RWPE1 (cell line): ENCODE results near the gene PDE7B.

Experiments used
- CTCF ChIA-PET: fragments of 350-600 bp; sonication (Branson Sonifier 250); formaldehyde crosslinking; extraction: SDS; loops from one replicate; lab custom pipeline; 2021; lab: Yijun Ruan, JAX
- POLR2A ChIA-PET: fragments of 400-600 bp; formaldehyde crosslinking; extraction: SDS; loops from one replicate; lab custom pipeline; 2020; ENCODE audit warnings: antibody characterized with exemption; ENCODE audit not compliant: low non-redundant PET; lab: Yijun Ruan, JAX
- DNase-seq: peaks from one replicate; pipeline ENCODE4 v3.0.0; 2012; ENCODE audit warnings: low spot score
- H3K27ac ChIP-seq: fragments of 450-650 bp; 2 replicates; pipeline ENCODE4 v1.5.1; 2017
- CTCF ChIP-seq: fragments of 450-650 bp; conservative IDR thresholded peaks from 2 replicates; pipeline ENCODE4 v1.5.1; 2017; ENCODE audit warnings: low read depth, mild to moderate bottlenecking

Gene PDE7B

DNA sequence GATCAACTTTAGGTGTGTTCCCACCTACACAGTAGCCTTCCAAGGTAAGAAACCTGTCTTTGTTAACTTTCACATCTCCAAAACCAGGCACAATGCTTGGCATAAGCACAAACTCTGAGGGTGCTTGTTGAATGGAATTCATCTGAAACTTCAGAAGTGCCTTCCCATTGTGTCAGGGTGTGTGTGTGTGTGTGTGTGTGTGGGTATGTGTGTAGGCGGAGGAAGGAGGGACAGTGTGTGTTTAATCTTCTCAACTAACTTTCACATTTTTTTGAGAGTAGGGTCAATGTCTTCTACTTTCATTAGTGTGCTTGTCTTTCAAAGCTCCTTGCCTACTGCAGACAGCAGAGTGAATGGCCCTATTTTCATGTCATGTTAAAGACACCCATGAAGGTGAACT lies 45.6 kb downstream of the PDE7B start:
- CTCF ChIA-PET = interaction anchor here (0.6 kb wide), 1 partner anchor 20 kb away, joined by 3 read pairs; no protein-coding TSS in a partner anchor
- DNase-seq = no peak
- H3K27ac ChIP-seq = no peak overlapping the region
- no peak for TF ChIP-seq CTCF
- POLR2A ChIA-PET = no interaction called here

- no peak overlapping the region for H3K27ac ChIP-seq
- DNase-seq = no peak
- POLR2A ChIA-PET = no interaction called here
- CTCF ChIA-PET = no interaction called here
- TF ChIP-seq CTCF = no peak
Observed at GRCh38 chr6:135901774-135902524, 50.4 kb downstream of the PDE7B start.

- H3K27ac ChIP-seq = no peak overlapping the region
- no peak for DNase-seq
- TF ChIP-seq CTCF = no peak
- POLR2A ChIA-PET = no interaction called here
- CTCF ChIA-PET = interaction anchor here (1.4 kb wide), 1 partner anchor 324 kb away, joined by 4 read pairs; no protein-coding TSS in a partner anchor
Observed at GRCh38 chr6:135902756-135903331, 51.3 kb downstream of the PDE7B start.

GRCh38 chr6:135904666-135905065 lies 53.2 kb downstream of the PDE7B start:
- H3K27ac ChIP-seq = no peak overlapping the region
- no peak for TF ChIP-seq CTCF
- POLR2A ChIA-PET = no interaction called here
- DNase-seq = peak; percentile 45
- CTCF ChIA-PET = no interaction called here

DNA sequence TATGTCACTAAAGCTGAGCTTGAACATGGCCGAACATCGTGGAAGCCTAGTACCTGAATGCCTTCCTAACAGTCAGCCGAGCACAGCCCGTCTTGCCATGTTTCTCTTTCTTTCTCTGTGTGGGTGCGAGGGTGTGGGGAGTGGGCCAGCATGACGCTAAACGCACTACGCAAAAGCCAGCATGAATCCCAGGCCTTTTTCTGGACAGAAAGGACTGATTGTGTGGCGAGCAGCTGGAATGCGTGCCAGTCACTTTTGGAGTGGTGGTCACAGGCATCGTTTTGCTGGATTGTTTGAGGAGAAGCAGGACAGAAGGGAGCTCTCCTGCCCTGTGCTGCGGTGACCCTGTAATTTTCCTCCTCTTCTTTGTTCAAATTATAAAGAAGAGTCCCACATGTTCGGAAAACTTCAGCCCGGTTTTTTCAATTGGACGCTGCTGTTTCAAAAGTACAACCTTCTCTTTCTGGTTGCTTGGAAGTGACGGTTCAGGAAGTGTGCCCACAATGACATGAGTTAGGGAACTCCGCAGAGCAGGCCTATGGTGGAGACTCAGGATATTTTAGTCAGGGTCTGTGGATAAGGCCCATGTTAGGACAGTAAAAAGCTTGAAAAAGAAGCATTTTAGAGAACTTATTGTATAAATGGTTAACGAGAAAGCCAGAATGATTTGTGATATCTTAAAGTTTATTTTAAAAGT lies 54.3 kb downstream of the PDE7B start:
- no peak for DNase-seq
- no peak for TF ChIP-seq CTCF
- no peak overlapping the region for H3K27ac ChIP-seq
- ChIA-PET CTCF (interaction anchor here (0.7 kb wide), 1 partner anchor 228 kb away, joined by 3 read pairs; no protein-coding TSS in a partner anchor), POLR2A (no interaction called here)

- peak; percentile 52 for DNase-seq
- POLR2A ChIA-PET = no interaction called here
- CTCF ChIA-PET = no interaction called here
- TF ChIP-seq CTCF = no peak
- H3K27ac ChIP-seq = no peak overlapping the region
Observed at GRCh38 chr6:135906542-135906941, 55.0 kb downstream of the PDE7B start.
